Activated CD4-positive, alpha-beta T cell treated with anti-CD3 and anti-CD28 coated beads, Interleukin-2, amount 50 U/mL, for 4 hours (primary cell): ENCODE results near the gene C1orf53.
"Not testable (repeated sequence)": the region's sequence is repeated elsewhere in the genome, so short reads cannot be mapped to it uniquely, and the experiment has no call there.

Source experiments
- DNase-seq, 2 experiments: peaks; one replicate each; pipeline ENCODE4 v3.0.0-alpha.2; 2020

Gene C1orf53

DNA sequence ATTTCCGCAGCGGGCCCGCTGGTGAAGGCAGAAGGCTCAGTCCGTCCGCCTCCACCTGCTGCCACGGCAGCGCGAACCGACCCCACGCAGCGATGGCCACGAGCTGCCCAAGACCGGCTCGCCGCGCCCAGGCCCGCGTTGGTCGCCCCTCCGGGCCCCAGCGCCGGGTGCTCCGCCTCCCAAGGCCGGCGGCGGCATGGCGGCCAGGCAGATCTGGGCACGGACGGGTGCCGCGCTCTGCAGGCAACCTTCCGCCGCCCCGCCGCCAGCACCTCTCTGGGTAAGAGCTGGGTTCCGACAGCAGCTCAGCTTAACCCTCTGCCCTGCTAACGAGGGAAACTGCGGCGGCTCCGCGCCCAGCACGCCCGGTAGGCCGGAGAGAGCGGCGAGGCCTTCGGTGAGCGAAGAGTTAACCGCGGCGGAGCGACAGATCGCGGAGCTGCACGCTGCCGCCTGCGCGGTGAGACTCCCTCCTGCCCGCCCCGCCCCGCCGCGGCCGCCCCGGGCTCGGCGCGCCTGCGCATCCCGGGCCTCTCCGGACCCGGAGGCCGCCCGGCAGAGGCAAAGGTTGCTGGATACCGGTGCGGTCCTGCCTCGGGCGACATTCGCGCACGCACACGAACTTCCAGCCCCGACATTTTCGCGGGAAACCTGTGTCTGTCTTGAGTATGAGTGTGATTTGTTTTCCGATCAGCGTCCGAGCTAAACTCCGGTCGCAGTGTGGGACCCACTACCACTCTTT, at the start of gene C1orf53:
Gene C1orf53 (plus strand): TSS at position 177 of the 742 bp plus-strand sequence. CDS start 20 bp downstream, at position 197.
- peak; percentile 61 to 70 for DNase-seq

GRCh38 chr1:197855751-197856150, 46.7 kb upstream of the C1orf53 start:
- not testable (repeated sequence) for DNase-seq

DNA sequence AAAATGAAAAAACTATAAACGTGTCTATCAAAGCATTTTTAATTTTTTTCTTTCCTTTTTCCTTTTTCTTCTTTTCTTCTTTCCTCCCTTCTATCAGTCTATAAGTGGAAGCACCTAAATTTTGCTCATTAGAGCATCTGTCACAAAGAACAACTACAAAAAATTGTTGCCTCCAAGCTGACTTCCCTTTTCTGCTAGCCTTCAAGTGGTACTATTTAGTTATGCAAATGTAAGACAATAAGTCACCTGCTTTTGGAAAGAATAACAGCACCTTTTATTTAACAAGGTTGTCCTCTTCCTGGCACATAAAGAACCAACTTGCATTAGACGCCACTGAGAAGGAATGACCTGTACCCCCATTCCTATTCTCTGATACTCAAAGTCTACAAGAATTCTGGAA, 45.0 kb upstream of the C1orf53 start:
- no peak for DNase-seq

GRCh38 chr1:197859024-197859423, 43.4 kb upstream of the C1orf53 start:
- no peak for DNase-seq

DNA sequence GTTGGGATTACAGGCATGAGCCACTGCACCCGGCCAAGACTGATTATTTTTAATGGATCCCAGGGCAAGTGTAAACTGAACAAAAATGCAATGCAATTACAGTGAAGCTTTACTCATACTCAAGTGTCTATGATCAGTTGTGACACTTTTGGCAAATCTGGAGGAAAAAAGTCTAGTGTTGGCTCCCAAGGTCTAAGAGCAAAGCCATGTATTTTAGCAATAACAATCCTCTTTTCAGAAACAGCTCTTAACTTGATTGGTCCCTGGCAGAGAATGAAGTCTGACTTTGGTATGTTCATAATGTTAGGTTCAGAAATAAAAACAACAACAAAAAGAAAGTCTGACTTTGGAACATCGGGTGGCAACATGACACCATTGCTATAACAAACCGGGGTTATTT, 40.2 kb upstream of the C1orf53 start:
- DNase-seq: no peak

GRCh38 chr1:197862671-197863070, 39.8 kb upstream of the C1orf53 start:
- no peak for DNase-seq

- DNase-seq: no peak
These were observed 36.6 kb upstream of the C1orf53 start for GRCh38 chr1:197865809-197866208.

DNA sequence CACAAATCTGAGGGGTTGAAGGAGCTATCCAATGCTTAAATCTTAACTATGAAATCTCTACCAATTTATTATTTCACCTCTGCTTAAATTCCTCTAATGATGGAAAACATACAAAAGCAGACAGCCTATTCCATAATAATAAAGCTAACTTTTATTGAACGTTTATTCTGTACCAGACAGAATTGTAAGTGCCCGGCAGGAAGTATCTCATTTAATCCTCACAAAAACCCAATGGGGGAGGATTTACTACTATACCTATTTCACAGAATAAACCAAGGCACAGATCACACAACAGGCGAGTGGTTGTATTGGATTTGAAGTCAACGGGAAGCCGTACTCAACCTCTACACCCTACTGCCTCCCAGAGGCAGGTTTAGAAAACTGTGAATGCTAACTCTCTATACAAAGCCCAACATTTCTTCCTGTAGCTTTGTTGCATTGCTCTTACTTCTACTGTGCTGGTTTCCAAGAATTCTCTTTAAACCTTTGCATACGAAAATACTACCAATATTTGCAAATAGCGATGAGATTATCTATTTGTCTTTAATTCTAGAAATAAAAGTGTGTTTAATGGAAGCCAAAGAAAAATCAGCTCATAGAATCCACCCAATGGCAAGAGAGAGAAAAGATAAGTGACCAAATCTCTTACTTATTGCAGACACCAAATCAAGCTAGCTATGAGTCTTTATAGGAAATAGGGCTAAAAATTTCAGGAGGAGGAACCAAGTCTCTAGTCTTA, 33.5 kb upstream of the C1orf53 start:
- DNase-seq: peak; percentile 14 to 26

DNA sequence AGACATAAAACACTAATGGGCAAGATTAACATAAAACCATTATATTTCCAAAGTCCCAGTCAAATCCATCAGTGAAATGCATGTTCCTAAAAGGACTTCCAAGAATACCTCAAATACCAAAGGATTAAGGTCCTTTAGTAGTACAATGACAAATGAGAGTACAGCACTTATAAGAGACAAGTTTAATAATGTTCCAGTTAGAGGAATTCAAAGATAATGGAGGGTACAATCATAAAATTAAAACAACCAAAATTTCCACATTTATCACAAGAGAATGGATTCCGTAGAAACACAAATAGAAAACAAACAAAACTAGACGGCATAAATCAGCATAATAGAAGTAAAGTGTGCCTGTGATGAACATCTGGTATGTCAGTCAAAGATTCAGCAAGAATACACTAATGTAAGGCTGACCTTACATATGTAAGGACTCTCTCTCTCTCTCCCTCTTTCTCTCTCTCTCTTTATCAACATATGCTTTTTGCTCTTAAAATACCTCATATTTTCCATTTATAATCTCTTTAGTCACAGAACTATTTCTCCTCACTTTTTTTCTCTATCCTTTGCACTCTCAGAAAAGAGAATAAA, 32.8 kb upstream of the C1orf53 start:
- DNase-seq: no peak

- DNase-seq: no peak
These were observed 25.5 kb upstream of the C1orf53 start for GRCh38 chr1:197876894-197877293.

GRCh38 chr1:197880385-197880784, 22.0 kb upstream of the C1orf53 start:
- DNase-seq: not testable (repeated sequence)

DNA sequence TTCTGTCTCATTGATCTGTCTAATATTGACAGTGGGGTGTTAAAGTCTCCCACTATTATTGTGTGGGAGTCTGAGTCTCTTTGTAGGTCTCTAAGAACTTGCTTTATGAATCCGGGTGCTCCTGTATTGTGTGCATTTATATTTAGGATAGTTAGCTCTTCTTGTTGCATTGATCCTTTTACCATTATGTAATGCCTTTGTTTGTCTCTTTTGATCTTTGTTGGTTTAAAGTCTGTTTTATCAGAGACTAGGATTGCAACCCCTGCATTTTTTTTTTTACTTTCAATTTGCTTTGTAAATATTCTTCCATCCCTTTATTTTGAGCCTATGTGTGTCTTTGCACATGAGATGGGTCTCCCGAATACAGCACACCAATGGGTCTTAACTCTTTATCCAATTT, 20.2 kb upstream of the C1orf53 start:
- DNase-seq: not testable (repeated sequence)

DNA sequence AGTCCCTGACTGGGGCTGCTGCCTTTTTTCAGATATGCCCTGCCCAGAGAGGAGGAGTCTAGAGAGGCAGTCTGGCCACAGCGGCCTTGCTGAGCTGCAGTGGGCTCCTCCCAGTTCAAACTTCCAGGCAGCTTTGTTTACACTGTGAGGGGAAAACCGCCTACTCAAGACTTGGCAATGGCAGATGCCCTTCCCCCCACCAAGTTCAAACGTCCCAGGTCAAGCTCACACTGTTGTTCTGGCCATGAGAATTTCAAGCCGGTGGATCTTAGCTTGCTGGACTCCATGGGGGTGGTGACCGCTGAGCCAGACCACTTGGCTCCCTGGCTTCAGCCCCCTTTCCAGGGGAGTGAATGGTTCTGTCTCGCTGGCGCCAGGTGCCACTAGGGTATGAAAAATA, 18.3 kb upstream of the C1orf53 start:
- no peak for DNase-seq

- DNase-seq: no peak
These were observed 11.5 kb upstream of the C1orf53 start for GRCh38 chr1:197890936-197891335.

GRCh38 chr1:197892684-197893083, 9.7 kb upstream of the C1orf53 start:
- DNase-seq: no peak

GRCh38 chr1:197896301-197896700, 6.1 kb upstream of the C1orf53 start:
- no peak for DNase-seq

- no peak for DNase-seq
These were observed 3.4 kb upstream of the C1orf53 start for GRCh38 chr1:197899037-197899436.

DNA sequence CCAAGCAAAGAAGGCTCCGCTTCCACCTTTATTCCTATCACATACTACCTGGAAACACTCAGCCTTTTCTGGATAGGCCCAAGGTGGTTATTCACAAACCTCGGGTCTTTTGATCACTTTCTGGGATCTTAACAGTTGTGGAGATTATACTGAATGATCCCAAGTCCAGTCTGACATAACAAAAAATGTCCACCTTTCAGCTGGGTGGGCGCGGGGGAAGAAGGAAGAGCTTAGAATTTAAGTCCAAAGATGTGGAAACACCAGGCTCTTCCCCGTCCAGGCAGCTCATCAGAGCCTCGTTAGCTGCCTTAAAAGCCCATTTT, 338 bp upstream of the C1orf53 start:
- no peak for DNase-seq

- DNase-seq: no peak
These were observed 725 bp downstream of the C1orf53 start for GRCh38 chr1:197903196-197903514.

GRCh38 chr1:197904126-197904787, 1.8 kb downstream of the C1orf53 start:
- DNase-seq: no peak

GRCh38 chr1:197905699-197906351, 3.4 kb downstream of the C1orf53 start:
- no peak for DNase-seq

- DNase-seq: no peak
These were observed 5.6 kb downstream of the C1orf53 start for GRCh38 chr1:197907846-197908616.
